ENCODE measurements around the gene FAM25G. TPM values are rescaled to one million over a fixed set of nuclear protein-coding genes. Genes with fewer than 3 reads are reported as not detected.

Gene FAM25G
- total RNA-seq, 2 experiments from 2014 or later, result not detected

- CTCF ChIA-PET, result no interaction called here
- POLR2A ChIA-PET, result no interaction called here
These were observed 42.2 kb downstream of the FAM25G start for GRCh38 chr10:47449102-47449978.

- POLR2A ChIA-PET, result no interaction called here
- CTCF ChIA-PET, result no interaction called here
These were observed 43.8 kb downstream of the FAM25G start for GRCh38 chr10:47447705-47448104.

GRCh38 chr10:47447209-47447608 is 44.3 kb downstream of the FAM25G start:
- ChIA-PET POLR2A (no interaction called here), CTCF (no interaction called here)

- ChIA-PET POLR2A (no interaction called here), CTCF (no interaction called here)
These were observed 45.8 kb downstream of the FAM25G start for GRCh38 chr10:47445720-47446119.

- CTCF ChIA-PET, result no interaction called here
- POLR2A ChIA-PET, result no interaction called here
These were observed 47.5 kb downstream of the FAM25G start for GRCh38 chr10:47444047-47444446.

- ChIA-PET POLR2A (no interaction called here), CTCF (no interaction called here)
These were observed 48.4 kb downstream of the FAM25G start for GRCh38 chr10:47443145-47443544.

GRCh38 chr10:47442351-47442750 is 49.1 kb downstream of the FAM25G start:
- POLR2A ChIA-PET, result no interaction called here
- CTCF ChIA-PET, result no interaction called here

- POLR2A ChIA-PET, result no interaction called here
These were observed 49.6 kb downstream of the FAM25G start for GRCh38 chr10:47441938-47442337.

GRCh38 chr10:47440207-47440606 is 51.3 kb downstream of the FAM25G start:
- ChIA-PET CTCF (no interaction called here), POLR2A (no interaction called here)

More at GRCh38 chr10:47441938-47442337, 49.6 kb downstream of the FAM25G start:
- CTCF ChIA-PET, result no interaction called here

GRCh38 chr10:47438857-47439474 is 52.5 kb downstream of the FAM25G start:
- CTCF ChIA-PET, result interaction anchor here (1.4 kb wide), 1 partner anchor 21 kb away, joined by 3 read pairs; no protein-coding TSS in a partner anchor
- POLR2A ChIA-PET, result no interaction called here

Other genes starting within 250 kb of the FAM25G start
- gene GDF10, start 191.5 kb downstream of the FAM25G start, total RNA-seq, result 1 to 10 TPM in 1 of 2 experiments, under 1 TPM in 1; 0.89 to 1.0 TPM
- gene GDF2, start 169.2 kb downstream of the FAM25G start, total RNA-seq, result not detected
- gene RBP3, start 143.3 kb downstream of the FAM25G start, total RNA-seq, result not detected
- gene ZNF488, start 107.4 kb downstream of the FAM25G start, total RNA-seq, result under 1 TPM; 0.34 to 0.38 TPM
- gene ANXA8, start 7.6 kb downstream of the FAM25G start, total RNA-seq, result not detected
- gene AGAP9, start 31.9 kb upstream of the FAM25G start, total RNA-seq, result 1 to 10 TPM; 3.7 to 3.8 TPM

Measured in activated CD8-positive, alpha-beta memory T cell treated with anti-CD3 and anti-CD28 coated beads for 36 hours (primary cell).